Inflammatory macrophage treated with lipopolysaccharide for 4 hours (primary cell): ENCODE results near the gene SYPL2.

Source experiments
- DNase-seq: peaks from one replicate; pipeline ENCODE4 v3.0.0-alpha.2; 2020

Gene SYPL2

GRCh38 chr1:109493227-109493626 is 26.9 kb downstream of the SYPL2 start:
- no peak for DNase-seq

- peak; percentile 89 for DNase-seq
Observed at GRCh38 chr1:109493805-109494539, 27.6 kb downstream of the SYPL2 start, which contains the start of gene CYB561D1. Gene CYB561D1, plus strand, starts transcription at chr1:109494094. Its CDS starts 46 bp downstream, at chr1:109494140.

GRCh38 chr1:109495738-109496137 is 29.4 kb downstream of the SYPL2 start:
- no peak for DNase-seq

- DNase-seq: no peak
Observed at GRCh38 chr1:109497449-109498160, 31.3 kb downstream of the SYPL2 start.

GRCh38 chr1:109498161-109498801 is 31.9 kb downstream of the SYPL2 start:
- no peak for DNase-seq

GRCh38 chr1:109499081-109499480 is 32.7 kb downstream of the SYPL2 start:
- DNase-seq: no peak

DNA sequence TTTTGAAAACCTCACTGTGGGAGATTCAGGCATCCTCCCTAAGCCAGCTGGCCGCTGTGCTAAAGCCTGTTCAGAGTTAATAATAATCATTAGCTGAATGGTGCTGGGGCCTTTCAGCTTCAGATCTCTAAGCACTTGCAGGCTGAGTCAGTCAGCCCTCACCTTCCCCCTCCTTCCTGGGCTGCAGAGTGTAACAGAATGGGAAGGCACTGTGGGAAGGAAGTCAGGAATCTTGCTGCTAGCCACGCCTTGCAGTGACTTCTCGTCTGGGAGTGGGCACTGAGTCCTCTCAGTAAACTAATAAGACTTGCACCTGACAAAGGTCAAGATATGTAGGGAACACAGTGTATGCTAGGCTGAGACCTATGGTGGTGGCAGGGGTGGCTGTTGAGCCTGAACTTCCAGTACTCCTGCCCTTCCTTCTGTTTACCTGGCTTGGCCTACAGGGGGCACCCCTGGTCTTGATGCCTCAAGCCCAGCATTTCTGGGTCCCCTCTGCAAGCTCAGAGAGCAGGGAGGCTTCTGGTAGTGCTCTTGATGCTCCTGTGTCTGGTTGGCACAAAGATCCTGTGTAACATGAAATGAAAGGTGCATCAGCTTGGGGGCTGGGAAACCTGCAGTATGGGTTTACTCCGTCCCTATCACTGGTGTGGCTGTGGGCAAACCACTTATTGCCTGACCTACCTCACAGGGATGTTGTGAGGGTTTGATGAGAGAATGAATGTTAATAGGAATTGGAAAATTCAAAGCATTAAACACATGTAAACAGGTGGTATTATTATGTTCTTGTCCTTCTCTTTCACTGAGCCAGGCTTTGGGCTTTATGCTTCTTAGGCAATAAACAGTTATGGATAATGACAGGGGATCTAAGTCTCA is 33.6 kb downstream of the SYPL2 start:
- peak; percentile 49 for DNase-seq

- no peak for DNase-seq
Observed at GRCh38 chr1:109500941-109501381, 34.6 kb downstream of the SYPL2 start.

- DNase-seq: peak; percentile 73
Observed at GRCh38 chr1:109501644-109502363, 35.5 kb downstream of the SYPL2 start.

DNA sequence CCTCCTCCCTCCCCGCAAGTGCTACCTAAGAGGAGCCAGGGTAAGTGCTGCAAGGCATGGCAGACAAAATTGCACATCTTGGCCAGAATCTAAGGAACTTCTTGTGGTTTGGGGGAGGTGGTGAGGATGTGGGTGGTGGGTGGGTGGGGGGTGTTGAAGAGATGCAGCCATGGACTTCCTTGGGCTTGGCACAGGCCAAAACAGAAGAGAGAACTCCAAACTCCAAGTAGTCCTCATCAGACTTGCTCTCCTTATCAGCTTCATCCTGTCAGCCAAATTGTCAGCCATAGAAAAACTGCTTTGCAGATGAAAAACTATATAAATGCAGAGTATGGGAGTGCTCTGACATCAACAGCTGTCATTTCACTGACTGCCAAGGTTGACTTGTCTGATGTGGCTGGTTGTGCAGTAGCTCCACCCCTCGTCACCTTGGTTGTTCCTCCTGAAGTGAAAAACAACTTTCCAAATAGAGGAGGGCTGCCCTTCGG is 36.1 kb downstream of the SYPL2 start:
- no peak for DNase-seq

GRCh38 chr1:109503935-109504334 is 37.6 kb downstream of the SYPL2 start:
- DNase-seq: no peak

GRCh38 chr1:109504974-109505373 is 38.6 kb downstream of the SYPL2 start:
- no peak for DNase-seq

DNA sequence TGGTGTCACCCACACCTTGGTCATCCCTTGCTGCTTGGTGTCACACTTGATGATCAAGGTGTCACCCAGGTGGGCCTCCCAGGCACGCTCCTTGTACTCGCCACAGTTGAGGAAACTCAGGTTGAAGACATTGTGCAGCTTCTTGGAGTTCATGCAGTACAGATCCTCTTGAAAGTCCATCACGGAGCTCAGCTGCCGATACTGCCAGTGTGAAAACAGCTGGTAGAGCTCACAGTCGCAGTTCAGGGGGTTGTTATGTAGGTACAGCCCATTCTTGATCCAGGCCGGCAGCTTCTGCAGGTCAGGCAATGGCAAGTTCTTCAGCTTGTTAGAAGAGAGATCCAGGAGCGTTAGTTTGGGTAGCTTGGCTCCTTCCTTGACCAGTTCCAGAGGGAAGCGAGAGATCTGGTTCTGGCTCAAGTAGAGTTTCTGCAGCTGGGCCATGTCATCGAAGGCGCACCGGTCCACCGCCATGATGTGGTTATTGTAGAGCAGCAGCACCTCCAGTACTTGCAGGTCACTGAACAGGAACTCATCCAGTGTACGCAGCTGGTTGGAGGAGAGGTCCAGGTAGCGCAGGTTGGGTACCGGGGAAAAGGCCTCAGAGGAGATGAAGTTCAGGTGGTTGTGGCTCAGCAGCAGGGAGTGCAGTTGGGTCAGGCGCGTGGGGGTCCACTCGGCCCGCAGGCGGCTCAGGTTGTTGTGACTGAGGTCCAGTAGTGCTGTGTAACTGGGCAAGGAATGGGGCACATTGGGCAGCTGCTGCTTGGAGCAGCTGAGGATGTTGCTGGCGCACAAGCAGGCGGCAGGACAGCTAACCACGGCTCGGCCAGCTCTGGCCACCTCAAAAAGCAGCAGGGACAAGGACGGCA is 41.9 kb downstream of the SYPL2 start:
- DNase-seq: no peak

DNA sequence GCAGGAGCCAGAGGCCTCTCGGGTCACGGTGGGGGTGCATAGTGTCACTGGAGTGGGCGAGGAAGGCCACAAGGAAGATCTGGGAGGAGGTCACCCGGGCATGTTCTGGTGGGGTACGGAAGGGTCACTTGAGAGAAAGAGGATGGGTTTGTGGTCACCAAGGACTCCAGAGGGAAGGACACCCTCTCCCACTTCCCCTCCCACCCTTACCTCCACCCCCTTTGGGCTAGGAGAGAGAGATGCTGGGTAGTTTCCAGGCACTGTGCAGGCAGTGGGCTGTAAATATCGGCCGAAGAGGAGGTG is 42.5 kb downstream of the SYPL2 start:
- DNase-seq: no peak

GRCh38 chr1:109509176-109510134 is 43.1 kb downstream of the SYPL2 start, which contains the start of gene AMIGO1:
Gene AMIGO1, minus strand, starts transcription at chr1:109509727. Its CDS starts 815 bp downstream, at chr1:109508912.
- peak; percentile 37 for DNase-seq

GRCh38 chr1:109513110-109513710 is 46.9 kb downstream of the SYPL2 start:
- no peak for DNase-seq

DNA sequence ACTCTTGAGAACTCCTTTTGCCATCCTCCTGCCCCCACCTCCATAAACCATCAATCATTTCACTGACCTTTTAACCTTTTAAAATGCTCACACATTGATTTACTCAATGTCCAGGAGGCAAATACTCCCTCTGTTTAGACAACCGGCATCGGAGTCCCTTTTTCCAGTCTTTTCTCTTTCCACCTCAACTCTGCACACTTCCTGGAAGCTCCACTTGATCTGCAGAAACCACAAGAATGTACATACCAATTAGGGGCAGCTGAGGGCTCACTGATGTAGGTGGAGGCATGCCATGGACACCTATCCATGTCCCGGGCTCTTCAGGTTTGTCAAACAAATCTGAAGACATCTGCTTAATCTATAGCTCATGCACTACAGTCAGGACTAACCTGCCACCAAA is 48.5 kb downstream of the SYPL2 start:
- no peak for DNase-seq

DNA sequence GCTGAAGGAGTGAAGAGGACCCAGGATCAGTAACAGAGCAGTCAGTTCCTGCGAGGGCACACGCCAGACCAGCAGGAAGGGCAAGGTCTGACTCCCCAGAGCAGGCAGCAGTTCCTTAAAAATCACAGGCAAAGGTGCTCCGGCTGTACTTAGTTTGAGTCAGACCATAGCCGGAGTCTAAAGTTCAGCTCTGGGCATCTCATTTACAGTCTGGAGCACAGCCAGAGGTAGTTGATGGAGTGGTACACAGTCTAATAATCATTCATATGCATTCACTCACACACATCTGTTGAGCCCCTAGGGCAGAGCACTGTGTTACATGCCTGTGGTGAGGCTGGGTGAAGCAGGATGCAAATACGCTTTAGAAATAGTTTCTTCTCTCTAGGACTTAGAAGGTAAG is 50.5 kb downstream of the SYPL2 start:
- no peak for DNase-seq

DNA sequence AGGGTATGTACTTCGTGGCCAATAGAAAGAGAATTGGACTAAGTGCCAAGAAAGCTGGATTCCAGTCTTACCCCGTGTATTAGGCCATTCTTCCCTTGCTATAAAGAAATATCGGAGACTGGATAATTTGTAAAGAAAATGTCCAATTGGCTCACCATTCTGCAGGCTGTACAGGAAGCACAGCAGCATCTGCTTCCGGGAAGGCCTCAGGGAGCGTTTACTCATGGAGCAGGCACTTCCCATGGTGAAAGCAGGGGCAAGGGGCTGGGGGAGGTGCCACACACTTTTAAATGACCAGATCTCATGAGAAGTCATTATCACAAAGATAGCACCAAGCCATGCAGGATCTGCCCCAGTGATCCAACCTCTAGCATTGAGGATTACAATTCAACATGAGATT is 51.0 kb downstream of the SYPL2 start:
- DNase-seq: no peak
